ENCODE measurements around the gene MASP2.

DNA sequence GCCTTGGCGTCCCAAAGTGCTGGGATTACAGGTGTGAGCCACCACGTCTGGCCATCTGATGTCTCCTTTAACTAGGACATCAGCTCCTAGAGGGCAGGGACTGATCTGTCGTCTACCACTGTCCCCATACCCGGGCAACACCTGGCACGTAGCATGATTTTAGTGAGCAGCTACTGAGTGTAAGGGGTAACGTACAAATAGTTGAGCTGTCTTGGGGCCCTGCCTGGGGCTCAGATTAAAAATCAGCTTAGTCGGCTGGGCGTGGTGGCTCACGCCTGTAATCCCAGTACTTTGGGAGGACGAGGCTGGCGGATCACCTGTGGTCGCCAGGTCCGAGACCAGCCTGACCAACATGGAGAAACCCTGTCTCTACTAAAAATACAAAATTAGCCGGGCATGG is 11.0 kb upstream of the MASP2 start:
- TF ChIP-seq, protein P1, sequence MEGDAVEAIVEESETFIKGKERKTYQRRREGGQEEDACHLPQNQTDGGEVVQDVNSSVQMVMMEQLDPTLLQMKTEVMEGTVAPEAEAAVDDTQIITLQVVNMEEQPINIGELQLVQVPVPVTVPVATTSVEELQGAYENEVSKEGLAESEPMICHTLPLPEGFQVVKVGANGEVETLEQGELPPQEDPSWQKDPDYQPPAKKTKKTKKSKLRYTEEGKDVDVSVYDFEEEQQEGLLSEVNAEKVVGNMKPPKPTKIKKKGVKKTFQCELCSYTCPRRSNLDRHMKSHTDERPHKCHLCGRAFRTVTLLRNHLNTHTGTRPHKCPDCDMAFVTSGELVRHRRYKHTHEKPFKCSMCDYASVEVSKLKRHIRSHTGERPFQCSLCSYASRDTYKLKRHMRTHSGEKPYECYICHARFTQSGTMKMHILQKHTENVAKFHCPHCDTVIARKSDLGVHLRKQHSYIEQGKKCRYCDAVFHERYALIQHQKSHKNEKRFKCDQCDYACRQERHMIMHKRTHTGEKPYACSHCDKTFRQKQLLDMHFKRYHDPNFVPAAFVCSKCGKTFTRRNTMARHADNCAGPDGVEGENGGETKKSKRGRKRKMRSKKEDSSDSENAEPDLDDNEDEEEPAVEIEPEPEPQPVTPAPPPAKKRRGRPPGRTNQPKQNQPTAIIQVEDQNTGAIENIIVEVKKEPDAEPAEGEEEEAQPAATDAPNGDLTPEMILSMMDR (IDR thresholded peaks at IDR 0.05): no peak
- TF ChIP-seq POLR2A (IDR thresholded peaks at IDR 0.05) (no peak), POLR2AphosphoS5 (IDR thresholded peaks at IDR 0.05) (no peak), EP300 (IDR thresholded peaks at IDR 0.05) (no peak)
